GM18499 (cell line): ENCODE results near the gene CPT1B.

Source experiments
- ATAC-seq: cut with Tn5 transposase; IDR thresholded peaks from one replicate; pipeline ENCODE4 v1.9.1; 2021; ENCODE audit warnings: moderate number of reproducible peaks; ENCODE audit not compliant: insufficient read depth, unreplicated experiment

The CPT1B gene

DNA sequence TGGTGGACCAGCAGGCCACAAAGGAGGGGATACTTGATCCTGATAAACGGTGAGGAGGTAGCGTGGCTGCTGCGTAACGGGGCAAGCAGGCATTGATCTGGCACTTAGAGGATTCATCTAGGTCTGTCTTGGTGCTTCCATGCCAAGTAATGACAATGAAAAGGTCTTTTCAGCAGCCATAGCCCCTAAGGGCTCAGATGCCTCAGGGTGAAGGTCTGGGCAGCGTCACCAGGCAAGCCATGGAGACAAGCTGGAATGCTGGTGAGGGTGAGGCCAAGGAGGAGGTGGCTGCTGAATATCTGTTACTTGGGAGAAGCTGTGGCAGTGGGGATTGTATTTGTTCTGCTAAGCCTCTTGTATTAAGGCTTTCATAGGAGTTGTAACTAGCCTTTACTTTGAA is 9.2 kb upstream of the CPT1B start:
- no peak for ATAC-seq

GRCh38 chr22:50586416-50586815 is 8.2 kb upstream of the CPT1B start:
- no peak for ATAC-seq

GRCh38 chr22:50585781-50586180 is 7.6 kb upstream of the CPT1B start:
- no peak for ATAC-seq

- ATAC-seq, result no peak
Measured at GRCh38 chr22:50585238-50585637, 7.0 kb upstream of the CPT1B start.

DNA sequence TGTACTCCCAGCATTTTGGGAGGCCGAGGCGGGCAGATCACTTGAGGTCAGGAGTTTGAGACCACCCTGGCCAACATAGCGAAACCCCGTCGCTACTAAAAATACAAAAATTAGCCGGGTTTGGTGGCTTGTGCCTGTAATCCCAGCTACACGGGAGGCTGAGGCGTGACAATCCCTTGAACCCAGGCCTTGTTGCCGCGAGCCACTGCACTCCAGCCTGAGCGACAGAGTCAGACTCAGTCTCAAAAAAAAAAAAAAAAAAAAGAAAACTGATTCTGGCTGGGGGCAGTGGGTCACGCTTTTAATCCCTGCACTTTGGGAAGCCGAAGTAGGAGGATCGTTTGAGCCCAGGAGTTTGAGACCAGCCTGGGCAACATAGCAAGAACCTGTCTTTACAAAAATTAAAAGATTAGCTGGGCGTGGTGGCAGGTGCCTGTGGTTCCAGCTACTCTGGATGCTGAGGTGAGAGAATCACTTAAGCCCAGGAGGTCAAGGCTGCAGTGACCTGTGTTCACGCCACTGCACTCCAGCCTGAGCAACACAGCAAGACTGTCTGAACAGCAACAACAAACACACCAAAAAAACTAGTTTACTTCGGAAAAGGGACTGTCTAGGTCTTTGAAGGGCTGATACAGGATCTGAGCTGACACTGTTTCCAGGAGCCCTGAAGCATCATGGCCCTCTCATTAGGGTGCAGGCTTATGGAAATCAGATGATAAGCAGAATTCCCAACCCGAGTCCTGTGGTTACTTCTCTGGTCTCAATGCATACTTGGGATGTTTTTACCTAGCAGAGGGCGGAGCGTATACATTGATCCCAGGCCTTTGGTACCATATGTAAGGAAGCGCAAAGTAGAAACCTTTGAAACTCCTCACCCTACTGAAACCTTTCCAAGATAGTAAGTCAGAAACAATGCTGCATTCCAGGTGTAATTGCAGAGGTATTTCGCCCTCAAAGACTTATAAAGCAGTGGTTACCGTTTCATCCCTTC is 6.2 kb upstream of the CPT1B start:
- no peak for ATAC-seq

DNA sequence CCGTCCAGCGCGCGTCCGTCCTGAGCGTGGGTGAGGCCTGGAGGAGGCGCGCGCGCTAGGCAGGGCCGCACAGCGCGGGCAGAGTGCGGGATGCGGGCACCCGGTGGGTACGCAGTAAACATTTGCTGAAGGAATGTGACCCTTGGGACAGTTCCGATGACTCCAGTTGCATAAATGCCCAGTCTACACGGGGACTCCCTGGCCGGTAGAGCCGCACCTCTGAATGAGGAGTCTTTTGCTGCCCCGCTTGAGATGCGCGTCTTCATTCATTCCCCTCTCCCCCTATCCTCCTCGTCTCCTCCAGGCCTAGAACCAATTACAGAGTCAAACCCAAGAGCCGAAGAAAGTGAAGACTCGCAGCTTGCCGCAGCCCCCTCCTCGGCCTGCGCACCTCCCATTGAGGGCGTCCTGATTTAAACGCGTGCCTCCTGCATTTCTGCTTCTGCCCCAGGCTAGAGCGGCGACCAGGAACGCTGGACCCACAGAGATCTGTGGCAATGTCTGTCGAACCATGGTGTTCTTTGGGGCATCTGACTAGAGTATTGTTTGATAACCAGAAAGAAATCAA is 5.2 kb upstream of the CPT1B start:
- ATAC-seq, result peak; percentile 13

GRCh38 chr22:50582493-50583293 is 4.5 kb upstream of the CPT1B start, which contains the start of gene CHKB:
CHKB (minus strand) TSS chr22:50582849; CDS start chr22:50582781, 68 bp downstream.
- peak; percentile 78 for ATAC-seq

GRCh38 chr22:50581950-50582492 is 3.8 kb upstream of the CPT1B start:
- ATAC-seq, result no peak

- ATAC-seq, result no peak
Measured at GRCh38 chr22:50581031-50581949, 3.1 kb upstream of the CPT1B start.

DNA sequence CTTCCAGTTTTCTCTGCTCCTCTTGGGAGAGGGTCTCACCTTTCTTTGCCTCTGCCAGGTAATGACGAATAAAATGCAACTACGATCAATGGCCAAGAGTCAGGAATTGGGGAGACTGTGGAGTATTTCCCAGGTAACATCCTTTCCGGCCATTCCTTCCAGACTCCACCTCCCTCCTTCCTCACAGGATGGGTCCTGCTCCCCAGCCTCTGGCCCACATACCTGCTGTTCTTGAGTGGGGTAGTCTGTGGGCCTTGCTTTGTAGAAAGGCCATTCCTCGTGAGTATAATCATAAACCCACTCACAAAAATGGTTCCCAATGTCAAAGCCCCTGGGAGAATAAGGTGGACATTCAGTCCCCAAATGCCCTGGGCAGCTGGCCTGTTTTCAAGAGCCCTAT is 1.5 kb upstream of the CPT1B start:
- no peak for ATAC-seq

DNA sequence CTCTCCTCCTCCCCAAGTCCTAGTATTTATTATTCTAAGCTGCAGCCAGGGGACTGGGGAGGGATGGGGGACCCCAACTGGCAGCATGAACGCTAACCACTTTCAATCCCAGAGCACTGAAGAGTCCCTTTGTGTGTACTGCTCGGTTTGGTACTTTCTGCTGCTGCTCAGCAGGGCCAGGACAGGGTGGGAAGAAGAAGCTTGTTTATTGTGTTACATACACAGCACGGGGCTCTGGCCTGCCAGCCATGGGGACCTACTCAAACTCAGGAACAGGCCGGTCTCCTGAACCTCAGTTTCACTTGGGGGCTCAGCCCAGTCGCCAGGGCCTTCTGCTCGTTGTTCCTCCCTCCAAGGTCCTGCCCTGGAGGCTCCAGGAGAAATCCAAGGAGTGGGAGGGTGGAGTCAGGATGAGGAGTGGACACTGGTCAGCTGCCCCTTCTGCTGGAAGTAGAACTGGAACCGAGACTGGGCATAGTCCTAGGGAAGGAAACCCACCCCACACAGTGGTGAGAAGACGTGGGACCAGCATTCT is 616 bp upstream of the CPT1B start:
- ATAC-seq, result no peak

DNA sequence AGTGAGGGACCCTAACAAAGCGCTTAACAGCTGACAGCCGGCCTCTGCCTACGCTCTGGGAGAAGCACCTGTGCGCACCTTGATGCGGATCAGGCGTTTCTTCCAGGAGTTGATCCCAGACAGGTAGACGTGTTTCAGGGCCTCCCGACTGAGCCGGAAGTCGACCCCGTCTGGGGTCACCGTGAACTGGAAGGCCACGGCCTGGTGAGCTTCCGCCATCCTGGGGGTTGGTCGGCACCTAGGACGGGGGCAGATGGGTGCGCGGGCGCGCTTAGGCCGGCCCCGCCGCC is 585 bp downstream of the CPT1B start:
- ATAC-seq, result no peak

- ATAC-seq, result no peak
Measured at GRCh38 chr22:50576806-50577696, 1.2 kb downstream of the CPT1B start.

DNA sequence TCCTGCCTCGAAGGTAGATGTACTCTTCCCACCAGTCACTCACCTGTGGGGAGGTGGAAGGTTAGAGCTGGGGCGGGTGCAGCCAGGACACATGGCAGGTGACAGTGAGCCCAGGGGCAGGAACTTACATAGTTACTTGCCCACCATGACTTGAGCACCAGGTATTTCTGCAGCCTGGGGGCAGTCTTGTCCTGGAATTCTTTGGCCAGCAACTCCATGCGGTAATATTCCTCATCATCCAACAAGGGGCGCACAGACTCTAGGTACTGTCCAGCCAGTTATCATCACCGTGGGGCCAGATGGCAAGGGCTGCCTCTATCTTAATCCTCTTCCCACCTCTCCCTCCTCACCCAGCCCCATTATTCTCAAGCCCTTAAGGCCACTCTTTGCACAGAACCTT is 2.2 kb downstream of the CPT1B start:
- ATAC-seq, result no peak

DNA sequence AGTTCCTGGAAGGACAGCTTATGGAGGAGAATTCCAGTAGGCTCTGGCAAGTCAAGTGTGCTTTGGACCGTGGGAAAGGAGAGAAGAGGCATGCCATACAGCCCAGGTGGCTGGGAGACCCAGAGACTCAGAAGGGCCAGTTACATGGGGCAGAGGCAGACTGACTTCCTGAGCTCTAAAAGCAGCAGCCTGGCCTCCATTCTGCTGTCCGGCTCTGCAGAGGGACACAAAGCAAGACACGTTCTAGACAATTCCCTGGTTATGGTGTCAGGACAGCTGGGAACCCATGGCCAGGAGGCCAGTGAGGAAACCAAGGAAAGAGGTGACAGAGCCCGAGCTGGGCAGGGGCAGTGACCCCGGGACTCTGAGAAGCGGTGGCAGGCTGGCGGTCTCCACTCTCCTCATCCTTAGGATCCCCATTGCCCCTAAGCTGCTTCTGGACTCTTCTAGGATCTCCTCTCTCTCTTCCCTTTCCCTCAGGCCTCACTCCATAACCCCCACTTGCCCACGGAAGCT is 2.7 kb downstream of the CPT1B start:
- no peak for ATAC-seq

DNA sequence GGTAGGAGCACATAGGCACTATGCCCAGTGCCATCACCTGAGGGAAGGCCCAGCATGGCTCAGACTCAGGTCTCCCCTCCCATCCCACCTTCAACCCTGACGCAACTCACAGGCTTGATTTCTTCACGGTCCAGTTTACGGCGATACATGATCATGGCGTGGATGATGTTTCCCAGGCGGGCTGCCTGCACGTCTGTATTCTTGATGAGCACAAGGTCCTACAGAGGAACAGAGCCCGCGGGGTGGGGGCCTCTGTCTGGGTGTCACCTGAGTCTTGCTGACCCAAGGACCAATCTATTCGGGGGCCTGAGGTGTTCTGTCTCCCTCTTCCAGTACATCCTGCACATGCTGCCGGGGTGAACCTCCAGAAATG is 3.9 kb downstream of the CPT1B start:
- ATAC-seq, result no peak

GRCh38 chr22:50573491-50574382 is 4.5 kb downstream of the CPT1B start:
- no peak for ATAC-seq
